Epithelial cell of esophagus (primary cell): Measurements from ENCODE around the gene YJU2.

Source experiments
- DNase-seq: peaks from one replicate; pipeline ENCODE4 v3.0.0; 2010; ENCODE audit warnings: low read depth
- H3K4me3 ChIP-seq: 2 replicates; pipeline ENCODE4 v1.5.1; 2011; ENCODE audit warnings: mild to moderate bottlenecking, low read length, control low read depth
- TF ChIP-seq, protein P1 (sequence below): IDR thresholded peaks from 2 replicates; pipeline ENCODE4 v1.5.1; 2011; ENCODE audit warnings: low read depth, mild to moderate bottlenecking, low read length, control low read depth, inconsistent platforms; ENCODE audit not compliant: insufficient read depth; ENCODE audit errors: missing control alignments

Gene YJU2

DNA sequence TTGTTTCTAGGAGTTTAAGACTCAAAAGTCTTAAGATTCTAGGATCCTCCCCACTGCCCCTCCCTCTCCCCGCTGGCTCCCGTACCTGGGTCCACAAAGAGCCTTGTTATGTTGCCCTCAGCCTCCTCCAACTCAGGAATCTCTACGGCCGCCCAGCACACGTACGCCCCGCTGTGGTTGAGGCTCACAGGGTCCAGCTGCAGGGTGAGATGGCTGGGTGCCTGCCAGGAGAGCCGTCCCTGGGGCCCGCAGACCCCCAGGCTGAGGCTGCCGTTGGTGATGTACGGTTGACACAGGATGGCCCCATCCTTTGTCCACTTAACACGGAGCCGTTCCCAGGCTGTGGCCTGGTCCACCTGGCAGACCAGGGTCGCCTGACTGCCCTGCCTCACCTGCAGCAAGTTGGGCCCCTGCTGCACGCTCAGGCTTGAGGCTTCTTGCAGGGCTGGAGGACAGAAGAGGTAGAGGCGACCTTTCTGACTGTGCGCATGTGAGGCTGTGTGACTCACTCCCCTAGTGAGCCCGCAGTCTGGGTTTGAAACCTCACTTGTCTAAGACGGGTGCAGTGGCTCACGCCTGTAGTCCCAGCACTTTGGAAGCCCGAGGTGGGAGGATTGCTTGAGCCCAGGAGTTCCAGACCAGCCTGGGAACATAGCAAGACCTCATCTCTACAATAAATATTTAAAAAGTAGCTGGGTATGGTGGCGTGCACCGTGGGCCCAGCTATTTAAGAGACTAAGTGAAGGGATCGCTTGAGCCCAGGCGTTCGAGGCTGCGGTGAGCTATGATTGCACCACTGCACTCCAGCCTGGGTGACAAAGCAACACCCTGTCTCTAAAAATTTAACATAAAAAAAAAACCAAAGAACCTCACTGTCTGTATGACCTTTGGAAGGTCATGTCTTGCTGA lies 51.3 kb downstream of the YJU2 start:
- TF ChIP-seq, protein P1, sequence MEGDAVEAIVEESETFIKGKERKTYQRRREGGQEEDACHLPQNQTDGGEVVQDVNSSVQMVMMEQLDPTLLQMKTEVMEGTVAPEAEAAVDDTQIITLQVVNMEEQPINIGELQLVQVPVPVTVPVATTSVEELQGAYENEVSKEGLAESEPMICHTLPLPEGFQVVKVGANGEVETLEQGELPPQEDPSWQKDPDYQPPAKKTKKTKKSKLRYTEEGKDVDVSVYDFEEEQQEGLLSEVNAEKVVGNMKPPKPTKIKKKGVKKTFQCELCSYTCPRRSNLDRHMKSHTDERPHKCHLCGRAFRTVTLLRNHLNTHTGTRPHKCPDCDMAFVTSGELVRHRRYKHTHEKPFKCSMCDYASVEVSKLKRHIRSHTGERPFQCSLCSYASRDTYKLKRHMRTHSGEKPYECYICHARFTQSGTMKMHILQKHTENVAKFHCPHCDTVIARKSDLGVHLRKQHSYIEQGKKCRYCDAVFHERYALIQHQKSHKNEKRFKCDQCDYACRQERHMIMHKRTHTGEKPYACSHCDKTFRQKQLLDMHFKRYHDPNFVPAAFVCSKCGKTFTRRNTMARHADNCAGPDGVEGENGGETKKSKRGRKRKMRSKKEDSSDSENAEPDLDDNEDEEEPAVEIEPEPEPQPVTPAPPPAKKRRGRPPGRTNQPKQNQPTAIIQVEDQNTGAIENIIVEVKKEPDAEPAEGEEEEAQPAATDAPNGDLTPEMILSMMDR: no peak
- no peak overlapping the region for H3K4me3 ChIP-seq
- peak; percentile 39 for DNase-seq

DNA sequence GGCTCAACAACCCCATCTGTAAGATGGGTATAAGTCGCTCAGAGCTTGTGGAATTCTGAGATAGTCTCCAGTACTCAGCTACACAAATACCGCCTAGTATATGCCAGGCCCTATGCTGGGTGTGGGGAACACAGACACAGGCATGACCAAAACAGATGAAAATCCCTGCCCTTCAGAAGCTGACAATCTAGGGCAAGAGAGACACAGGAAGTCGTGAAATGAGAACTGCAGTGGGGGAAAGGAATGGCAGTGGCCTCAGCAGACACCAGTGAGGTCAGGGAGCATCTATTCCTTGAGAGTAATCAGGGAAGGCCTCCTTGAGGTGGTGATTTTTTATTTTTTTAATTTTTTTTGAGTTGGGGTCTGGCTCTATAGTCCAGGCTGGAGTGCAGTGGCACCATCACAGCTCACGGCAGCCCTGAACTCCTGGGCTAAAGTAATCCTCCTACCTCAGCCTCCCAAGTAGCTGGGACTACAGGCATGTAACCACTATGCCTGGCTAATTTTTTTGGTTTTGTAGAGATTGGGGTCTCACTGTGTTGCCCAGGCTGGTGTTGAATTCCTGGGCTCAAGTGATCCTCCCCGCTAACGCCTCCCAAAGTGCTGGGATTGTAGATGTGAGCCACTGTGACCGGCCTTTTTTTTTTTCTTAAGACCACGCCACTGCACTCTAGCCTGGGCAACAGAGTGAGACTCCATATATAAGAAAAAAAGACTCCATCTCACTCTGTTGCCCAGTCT lies 52.1 kb downstream of the YJU2 start:
- H3K4me3 ChIP-seq: no peak overlapping the region
- TF ChIP-seq, protein P1: no peak
- no peak for DNase-seq

DNA sequence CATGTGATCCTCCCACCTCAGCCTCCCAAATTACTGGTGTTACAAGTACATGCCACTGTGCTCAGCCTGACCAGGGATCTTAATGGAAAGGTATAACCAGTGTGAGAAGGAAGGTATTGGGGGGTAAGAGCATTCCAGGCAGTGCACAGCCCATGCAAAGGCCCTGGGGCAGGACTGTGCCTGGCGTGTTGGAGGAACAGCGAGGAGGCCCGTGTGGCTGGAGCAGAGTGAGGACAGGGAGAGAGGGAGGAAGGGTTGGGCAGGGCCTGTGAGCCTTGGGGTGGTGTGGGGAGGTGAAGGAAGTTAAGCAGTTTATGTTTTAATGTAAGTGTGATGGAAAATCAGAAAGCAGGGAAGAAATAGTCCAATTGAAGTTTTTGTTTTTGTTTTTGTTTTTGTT lies 53.7 kb downstream of the YJU2 start:
- H3K4me3 ChIP-seq: no peak overlapping the region
- TF ChIP-seq, protein P1: no peak
- DNase-seq: no peak

DNA sequence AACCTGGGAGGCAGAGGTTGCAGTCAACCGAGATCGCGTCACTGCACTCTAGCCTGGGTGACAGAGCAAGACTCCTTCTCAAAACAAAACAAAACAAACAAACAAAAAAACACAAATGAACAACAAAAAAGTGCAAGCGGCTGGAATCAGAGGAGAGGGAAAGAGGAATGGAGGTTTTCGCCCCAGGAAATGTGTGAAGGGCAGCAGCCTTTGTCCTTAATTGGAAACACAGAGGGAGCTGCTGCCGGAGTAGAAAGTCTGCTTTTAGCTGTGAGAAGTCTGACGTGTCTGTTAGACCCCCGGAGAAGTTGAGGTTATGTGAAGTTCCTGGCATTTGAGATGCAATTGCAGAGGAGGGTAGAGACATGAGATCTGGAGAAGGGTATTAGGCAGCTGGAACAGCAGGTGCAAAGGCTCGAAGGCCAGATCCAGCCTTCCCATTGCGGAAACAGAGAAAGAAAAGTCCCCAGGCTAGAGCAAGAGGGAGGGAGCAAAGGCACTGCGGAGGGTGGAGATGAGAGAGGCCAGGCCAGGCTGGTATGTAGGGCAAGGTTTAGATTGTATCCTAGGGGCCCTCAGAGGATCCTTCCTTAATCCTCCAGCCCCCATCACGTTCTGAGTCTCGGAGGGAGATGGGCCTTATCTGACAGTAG lies 54.8 kb downstream of the YJU2 start:
- no peak for DNase-seq
- TF ChIP-seq, protein P1: no peak
- H3K4me3 ChIP-seq: no peak overlapping the region

DNA sequence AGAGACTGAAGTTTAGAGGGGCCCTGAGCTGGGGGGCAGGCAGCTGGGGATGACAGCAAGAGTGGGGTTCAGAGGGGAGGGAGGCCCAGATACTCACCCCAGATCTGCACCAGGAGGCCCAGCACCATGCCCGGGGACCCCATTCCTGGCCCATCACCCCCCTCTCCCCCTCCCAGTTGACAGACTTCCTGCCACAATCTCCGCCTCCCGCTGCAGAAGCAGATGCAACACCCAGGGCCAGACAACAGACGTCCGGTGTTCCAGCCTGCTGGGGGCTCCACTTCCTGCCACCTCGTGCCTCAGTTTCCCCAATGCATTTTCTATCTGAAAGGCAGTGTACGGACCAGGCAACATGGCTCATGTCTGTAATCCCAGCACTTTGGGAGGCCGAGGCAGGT lies 55.4 kb downstream of the YJU2 start, which contains the start of gene TMIGD2:
Gene TMIGD2 (minus strand): TSS at position 147 of the 398 bp plus-strand sequence. CDS start 4 bp downstream, at position 143.
- no peak within 1 kb of the TSS for H3K4me3 ChIP-seq
- DNase-seq: no peak
- TF ChIP-seq, protein P1: no peak

DNA sequence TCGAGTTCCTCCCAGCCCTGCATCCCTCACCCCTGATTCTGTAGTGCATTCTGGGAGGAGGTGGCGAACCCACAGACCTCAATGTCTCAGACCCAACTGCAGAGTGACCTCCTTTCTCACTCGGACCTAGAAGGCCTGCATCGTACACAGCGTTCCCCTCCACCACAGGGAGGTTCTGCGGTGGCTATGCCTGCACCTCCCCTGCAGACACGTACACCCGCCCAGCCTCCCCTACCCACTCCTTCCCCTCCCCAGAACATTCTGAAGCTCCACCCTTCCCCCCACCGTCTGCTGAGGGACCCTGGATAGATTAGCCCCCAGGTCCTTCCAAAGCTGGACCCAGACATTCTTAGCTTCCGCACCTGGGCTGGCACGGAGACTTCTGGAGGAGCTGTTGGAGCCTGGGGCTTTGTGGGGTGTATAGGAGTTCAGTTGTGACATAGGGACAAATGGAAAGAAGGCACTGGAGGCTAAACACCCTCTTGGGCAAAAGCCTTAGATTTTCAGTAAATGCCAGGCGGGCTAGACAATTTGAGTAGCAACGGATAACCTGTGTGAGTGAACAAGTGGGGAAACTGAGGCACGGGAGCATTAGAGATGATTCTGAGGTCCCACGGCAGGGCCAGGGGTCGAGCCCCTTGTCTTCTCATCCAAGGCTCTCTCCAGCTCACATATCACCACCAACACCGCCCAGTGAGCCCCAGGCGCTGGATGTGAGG lies 57.1 kb downstream of the YJU2 start:
- TF ChIP-seq, protein P1: no peak
- DNase-seq: no peak
- no peak overlapping the region for H3K4me3 ChIP-seq
